Cardiac septum (tissue), 1 donor: ENCODE results near the gene BMP8B. TPM values are rescaled to one million over a fixed set of nuclear protein-coding genes. Genes with fewer than 3 reads are reported as not detected.

Experiments
- DNase-seq: peaks from one replicate; pipeline ENCODE4 v3.0.0-alpha.2; 2020; ENCODE audit warnings: low spot score
- intact Hi-C: fragments of 100-400 bp; cut with DNase I; formaldehyde crosslinking; loops from one replicate; pipeline ENCODE4 v1.14.0; 2022
- total RNA-seq: library from RNA; stranded (reverse); fragmentation: NEBNext Ultra II Directional; extraction: Animal tissue kit (Norgen Biotek cat#: 25700); gene quantifications from one replicate; pipeline ENCODE4 v1.2.1, GENCODE V29; 2021
- donor health status: DM: no; HTN: no; CAD: no.

BMP8B gene
- total RNA-seq, 1 donor from 2014 or later = 0.62 TPM

GRCh38 chr1:39737546-39738169, 51.0 kb downstream of the BMP8B start:
- DNase-seq = no peak
- intact Hi-C loops = no loop called here

- intact Hi-C loops = no loop called here
- DNase-seq = no peak
Measured at GRCh38 chr1:39735731-39736130, 52.9 kb downstream of the BMP8B start.

DNA sequence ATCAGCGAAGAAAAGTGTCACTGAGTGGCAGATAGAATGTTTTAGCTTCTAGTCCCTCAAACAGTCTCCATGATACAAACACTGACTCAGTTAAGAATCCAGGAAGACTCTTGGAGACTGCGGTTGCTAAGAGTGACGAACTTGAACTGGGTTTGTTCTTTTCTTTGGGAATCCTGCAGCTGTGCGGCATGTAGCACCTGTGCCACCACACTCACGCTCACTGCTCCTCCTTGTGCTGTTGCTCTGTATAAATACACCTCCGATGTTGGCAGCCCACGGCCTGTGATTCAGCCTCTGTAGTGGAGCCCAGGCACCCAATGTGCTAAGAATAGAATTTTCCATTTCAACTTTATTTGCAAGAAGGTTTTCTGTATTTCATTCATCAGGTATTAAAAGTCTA, 55.5 kb downstream of the BMP8B start:
- intact Hi-C loops = no loop called here
- DNase-seq = no peak

DNA sequence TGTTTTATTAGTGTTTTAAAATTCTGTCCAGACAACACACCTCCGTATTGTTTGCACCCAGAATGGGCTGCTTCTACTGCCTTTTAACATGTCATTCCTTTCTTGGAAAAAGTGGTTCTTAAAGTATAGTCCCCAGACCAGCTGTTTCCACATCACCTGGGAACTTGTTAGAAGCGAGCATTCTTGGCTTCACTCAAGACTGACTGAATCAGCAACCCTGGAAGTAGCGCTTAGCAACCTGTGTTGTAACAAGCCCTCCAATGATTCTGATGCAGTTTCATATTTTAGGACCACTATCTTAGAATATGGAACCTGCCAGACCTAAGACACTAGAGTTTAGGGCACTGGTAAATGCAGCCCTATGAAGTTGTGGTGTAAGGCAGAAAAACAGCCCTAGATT, 55.9 kb downstream of the BMP8B start:
- intact Hi-C loops = no loop called here
- DNase-seq = no peak

DNA sequence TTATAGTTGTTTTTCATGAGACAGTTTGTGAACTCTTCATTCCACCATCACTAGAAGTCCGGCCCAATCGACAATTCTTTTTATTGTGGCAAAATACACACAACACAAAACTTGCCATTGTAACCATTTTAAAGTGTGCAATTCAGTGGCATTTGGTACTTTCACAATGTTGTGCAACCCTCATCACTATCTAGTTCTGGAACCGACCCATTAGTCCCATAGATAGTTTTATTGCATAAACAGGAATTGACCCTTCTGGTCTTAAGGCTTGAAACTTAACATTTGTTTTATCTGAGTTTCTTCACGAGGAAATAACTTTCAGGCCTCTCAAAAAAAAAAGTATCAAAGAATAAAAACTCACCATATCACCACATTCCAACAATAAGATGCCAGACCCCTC, 58.8 kb downstream of the BMP8B start:
- DNase-seq = no peak
- intact Hi-C loops = no loop called here

DNA sequence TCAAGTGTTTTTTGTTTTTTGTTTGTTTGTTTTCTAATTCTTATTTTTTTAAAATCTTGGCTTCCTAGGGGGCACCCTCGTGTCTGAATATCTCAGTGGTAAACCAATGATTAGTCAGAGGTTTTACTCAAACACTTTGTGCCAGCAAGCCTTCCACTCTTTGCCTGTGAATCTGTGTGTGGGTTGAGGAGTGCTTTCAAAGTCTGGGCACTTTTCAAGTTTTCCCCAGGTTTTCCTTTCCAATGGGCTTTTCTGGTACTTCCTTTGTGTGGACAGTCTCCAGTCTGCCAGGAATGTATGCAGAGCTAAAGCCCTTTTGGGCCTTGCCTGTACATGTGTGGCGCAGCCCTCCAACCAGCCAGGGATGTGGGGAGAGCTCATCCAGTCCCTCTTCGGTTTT, 59.6 kb downstream of the BMP8B start:
- no peak for DNase-seq
- intact Hi-C loops = no loop called here

- intact Hi-C loops = no loop called here
- no peak for DNase-seq
Measured at GRCh38 chr1:39727932-39728317, 60.7 kb downstream of the BMP8B start.

GRCh38 chr1:39727221-39727931, 61.3 kb downstream of the BMP8B start:
- intact Hi-C loops = no loop called here
- no peak for DNase-seq

DNA sequence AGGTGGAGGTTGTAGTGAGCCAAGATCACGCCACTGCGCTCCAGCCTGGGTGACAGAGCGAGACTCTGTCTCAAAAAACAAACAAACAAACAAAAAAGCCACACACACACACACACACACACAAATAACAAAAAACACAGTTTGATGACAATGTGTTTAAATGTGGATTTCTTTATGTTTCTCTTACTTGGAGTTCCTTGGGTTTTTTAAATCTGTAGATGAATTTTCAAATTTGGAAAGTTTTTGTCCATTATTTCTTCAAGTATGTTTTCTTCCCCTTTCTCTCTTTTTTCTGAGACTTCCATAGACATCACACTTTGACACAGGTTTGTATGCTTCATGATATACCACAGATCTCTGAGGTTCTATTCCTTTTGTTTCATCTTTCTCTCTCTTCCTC, 62.1 kb downstream of the BMP8B start:
- no peak for DNase-seq
- intact Hi-C loops = no loop called here

DNA sequence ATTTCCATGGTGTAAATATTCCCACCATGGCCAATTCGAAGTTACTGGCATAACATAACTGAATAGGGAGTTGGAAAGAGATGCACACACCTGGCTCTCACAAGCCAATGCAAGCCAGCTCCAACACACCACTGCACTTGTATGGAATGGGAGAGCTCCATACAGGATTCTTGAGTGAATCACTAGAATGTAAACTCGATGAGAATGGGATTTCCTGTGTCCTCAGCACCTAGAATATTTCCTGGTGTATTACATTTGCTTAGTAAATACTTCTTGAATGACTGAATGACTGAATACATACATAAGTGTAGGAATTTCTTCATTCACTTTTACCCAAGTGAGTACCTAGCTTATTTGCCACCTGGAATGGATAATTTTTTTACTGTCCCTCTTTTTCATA, 66.2 kb downstream of the BMP8B start:
- DNase-seq = no peak
- intact Hi-C loops = loop anchor here (5.0 kb wide), 1 partner anchor 65 kb away; no protein-coding TSS in a partner anchor

DNA sequence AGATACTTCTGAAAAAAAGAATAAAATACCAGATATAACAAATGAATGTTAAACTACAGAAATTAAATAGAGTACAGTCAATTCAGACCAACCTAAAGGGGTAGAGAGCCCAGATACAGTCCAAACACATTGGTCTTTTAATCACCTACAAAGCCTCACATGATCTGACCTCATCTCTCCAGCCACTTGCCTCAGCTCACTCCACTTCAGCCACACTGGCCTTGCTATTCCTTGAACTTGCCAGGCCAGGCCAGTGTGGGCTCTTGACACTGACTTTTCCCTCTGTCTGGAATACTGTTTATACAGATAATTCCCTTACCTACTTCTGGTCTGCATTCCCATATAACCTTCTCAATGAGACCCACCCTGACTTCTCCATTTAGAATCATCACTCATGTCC, 67.0 kb downstream of the BMP8B start:
- intact Hi-C loops = loop anchor here (2.0 to 5.0 kb wide), 2 partner anchors 64 to 117 kb away; no protein-coding TSS in a partner anchor
- no peak for DNase-seq

DNA sequence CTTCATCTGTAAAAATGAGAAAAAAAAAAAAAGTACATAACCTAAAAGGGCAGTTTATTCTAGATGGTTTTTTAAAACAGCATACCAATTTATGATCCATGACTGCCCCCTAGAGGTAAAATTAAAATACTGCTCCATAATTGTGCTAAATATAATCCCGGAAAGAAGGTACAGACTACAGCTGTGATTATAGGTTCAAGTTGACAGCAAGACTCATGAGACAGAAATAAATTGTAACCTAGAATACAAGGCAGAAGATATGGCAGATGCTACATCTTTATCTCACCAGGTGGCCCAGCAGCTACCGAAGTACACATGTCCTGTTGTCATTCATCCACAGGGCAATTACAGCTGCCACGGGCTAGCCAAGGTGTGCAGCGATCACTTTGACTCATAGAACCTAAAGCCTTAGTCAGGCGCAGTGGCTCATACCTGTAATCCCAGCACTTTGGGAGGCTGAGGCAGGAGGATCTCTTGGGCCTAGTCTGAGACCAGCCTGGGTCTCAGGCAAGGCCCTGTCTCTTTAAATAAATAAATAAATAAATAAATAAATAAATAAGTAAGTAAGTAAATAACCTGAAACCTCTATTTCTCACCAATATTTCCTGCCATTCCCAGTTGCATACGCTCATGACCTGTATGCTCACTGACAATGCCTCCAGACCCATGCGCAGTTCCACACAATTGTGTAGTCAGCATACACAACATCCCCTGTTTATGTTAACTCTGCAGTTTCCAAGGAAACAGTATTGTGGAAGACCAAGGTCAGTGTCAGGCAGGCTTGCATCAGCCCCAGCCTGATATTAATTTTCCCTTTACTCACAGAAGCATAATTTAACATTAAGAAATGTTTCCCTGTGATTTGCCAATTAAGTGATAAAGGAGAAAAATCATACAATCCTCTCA, 68.3 kb downstream of the BMP8B start:
- intact Hi-C loops = loop anchor here (2.0 to 5.0 kb wide), 2 partner anchors 63 to 116 kb away; no protein-coding TSS in a partner anchor
- no peak for DNase-seq

GRCh38 chr1:39717809-39718208, 70.9 kb downstream of the BMP8B start:
- intact Hi-C loops = no loop called here
- DNase-seq = no peak

DNA sequence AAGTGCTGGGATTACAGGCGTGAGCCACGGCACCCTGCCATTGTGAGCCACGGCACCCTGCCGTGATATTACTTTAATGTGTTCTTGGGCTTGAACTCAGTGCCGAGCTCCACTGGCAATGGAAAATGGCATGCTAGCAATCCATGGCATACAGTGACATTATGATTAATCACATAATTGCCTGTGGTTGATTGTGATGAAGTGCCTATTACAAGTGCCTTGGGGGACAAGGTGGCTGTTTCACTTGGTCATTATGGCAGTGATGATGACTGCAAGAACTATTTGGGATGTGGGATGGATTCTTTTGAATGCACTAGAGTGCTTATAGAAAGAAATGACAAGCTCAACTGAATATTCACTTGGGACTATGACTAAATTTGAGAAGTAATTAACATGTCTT, 75.1 kb downstream of the BMP8B start:
- no peak for DNase-seq

GRCh38 chr1:39711966-39712340, 76.7 kb downstream of the BMP8B start:
- DNase-seq = no peak
- intact Hi-C loops = no loop called here

More for the DNA sequence above, 75.1 kb downstream of the BMP8B start:
- intact Hi-C loops = no loop called here

- intact Hi-C loops = no loop called here
- no peak for DNase-seq
Measured at GRCh38 chr1:39711104-39711965, 77.3 kb downstream of the BMP8B start.

GRCh38 chr1:39707506-39707905, 81.2 kb downstream of the BMP8B start:
- no peak for DNase-seq
- intact Hi-C loops = no loop called here
